ENCODE data around the gene HOXA11.

HOXA11 gene

DNA sequence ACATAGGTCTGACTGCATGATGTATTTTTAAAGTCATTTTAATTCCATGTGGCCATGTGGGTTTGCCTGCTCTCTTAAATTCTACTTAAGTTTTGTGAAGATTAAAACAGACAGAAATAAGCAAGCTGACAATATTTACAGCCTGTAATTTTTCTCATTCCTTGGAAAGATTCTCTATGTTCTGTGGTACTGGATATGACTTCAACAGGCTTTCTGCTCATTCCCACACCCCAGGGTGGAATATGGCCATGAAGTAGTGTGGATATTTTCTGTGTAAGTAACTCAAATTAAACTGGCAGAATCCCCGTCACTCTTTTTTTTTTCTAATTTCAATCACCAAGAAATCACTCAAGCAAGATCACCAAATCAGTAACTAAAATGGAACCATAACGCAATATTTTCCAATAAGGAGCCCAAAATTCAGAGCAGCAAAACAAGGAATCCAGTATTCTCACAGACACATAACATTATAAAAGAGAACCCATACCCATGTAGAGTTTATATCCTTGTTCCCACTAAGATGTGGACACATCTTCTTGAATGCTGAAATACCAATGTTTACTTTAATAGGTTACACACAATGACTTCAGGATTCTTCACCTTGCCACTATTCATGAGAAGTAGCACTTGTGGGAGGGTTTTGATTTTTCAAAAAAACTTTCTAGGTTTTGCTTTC, 47.3 kb downstream of the HOXA11 start:
- Mint-ChIP-seq H3K27ac (no peak overlapping the region), H3K36me3 (ENCODE audit: low read depth) (no peaks in the 10 kb centered on the region)

DNA sequence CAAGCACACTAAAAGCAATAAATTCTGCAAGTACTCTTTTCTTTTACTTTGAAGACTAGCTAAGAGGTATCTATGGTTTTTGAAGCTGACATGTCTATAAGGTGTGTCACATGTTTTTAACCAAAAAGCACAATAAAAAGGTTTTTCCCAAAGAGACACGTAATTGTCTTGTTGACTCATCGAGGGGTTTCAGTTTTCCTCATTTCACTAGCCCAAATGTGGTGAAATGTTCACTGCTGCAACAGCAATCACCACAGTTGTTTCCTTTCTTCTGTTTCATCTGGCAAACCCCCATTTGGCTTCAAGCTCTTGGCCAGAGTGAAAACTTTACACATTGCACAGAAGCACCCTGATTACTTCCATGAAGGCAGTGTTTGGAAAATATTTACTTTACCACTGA, 50.6 kb downstream of the HOXA11 start:
- intact Hi-C loops (cut with micrococcal nuclease): no loop called here
- H3K4me1 Mint-ChIP-seq (ENCODE audit: low read depth): peaks cover 28% of the 10 kb centered on the region
- H3K27me3 Mint-ChIP-seq: peaks cover 35% of the 10 kb centered on the region
- no peak overlapping the region for H3K4me3 Mint-ChIP-seq
- no peak overlapping the region for H3K27ac Mint-ChIP-seq
- H3K36me3 Mint-ChIP-seq (ENCODE audit: low read depth): no peaks in the 10 kb centered on the region
- no peaks in the 10 kb centered on the region for H3K9me3 Mint-ChIP-seq

More for the DNA sequence above, 47.3 kb downstream of the HOXA11 start:
- H3K9me3 Mint-ChIP-seq: no peaks in the 10 kb centered on the region
- intact Hi-C loops (cut with micrococcal nuclease): no loop called here
- H3K27me3 Mint-ChIP-seq: peaks cover 47% of the 10 kb centered on the region
- no peak overlapping the region for H3K4me3 Mint-ChIP-seq
- H3K4me1 Mint-ChIP-seq (ENCODE audit: low read depth): peaks cover 28% of the 10 kb centered on the region

DNA sequence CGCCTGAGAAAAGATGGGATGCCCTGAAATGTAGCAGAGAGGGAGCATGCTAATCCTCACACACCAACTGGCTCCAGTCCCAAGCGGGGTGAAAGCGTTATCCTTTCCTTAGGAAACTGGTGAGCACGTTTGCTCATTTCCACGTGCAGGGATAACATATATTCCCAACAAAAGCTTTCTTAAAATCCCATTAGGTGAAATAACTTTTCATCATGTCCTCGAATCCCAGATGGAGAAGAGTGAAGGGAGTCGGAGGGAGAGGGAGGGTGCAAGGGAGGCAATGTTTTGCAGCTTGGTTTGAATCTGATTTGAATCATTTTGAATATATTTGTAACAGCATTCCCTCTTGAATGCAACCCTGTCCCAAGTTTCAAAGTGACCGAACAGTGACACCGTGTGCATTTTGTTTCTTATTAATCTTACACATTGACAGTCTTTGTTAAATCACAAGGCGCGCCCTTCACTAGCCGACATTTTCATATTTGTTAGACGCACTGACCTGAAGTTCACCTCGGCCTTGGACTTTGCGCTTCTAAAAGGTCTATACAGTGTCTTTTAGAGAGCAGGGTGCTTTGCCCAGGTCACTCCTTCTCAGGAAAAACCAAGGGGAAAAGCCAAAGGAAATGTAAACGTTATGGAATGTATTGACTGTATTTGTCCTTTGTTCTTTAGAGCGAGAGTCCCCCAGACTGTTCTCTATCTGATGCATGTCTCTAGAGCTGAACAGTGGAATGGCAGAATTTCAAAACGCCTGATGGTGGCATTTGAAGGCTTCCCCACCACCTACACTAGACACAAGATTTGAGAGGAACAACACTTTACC, 51.4 kb downstream of the HOXA11 start:
- Mint-ChIP-seq H3K4me3 (no peak overlapping the region), H3K27me3 (peaks cover 43% of the 10 kb centered on the region), H3K27ac (no peak overlapping the region), H3K4me1 (ENCODE audit: low read depth) (peaks cover 28% of the 10 kb centered on the region), H3K36me3 (ENCODE audit: low read depth) (no peaks in the 10 kb centered on the region), H3K9me3 (no peaks in the 10 kb centered on the region)
- intact Hi-C loops (cut with micrococcal nuclease): no loop called here

DNA sequence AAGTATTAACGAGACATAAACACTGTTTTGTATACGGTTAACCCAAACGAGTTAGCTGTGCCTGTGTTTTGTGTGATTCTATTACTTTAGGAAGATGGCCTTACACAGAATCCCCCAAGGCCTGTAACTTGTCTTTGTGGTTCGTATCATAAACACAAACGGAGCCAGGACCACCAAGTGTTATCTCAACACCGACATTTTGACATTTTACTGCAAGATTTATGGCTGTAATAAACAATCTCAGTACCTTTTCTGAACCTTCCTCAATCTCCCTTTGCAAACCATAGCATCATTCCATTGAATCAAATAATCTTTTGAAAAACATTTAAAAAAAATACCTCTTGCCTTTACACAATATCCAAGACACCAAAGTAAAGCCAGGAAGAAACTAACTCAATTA, 52.1 kb downstream of the HOXA11 start:
- Mint-ChIP-seq H3K4me3 (no peak overlapping the region), H3K27me3 (peaks cover 45% of the 10 kb centered on the region), H3K4me1 (ENCODE audit: low read depth) (peaks cover 28% of the 10 kb centered on the region), H3K36me3 (ENCODE audit: low read depth) (no peaks in the 10 kb centered on the region), H3K27ac (no peak overlapping the region), H3K9me3 (no peaks in the 10 kb centered on the region)
- intact Hi-C loops (cut with micrococcal nuclease): no loop called here

DNA sequence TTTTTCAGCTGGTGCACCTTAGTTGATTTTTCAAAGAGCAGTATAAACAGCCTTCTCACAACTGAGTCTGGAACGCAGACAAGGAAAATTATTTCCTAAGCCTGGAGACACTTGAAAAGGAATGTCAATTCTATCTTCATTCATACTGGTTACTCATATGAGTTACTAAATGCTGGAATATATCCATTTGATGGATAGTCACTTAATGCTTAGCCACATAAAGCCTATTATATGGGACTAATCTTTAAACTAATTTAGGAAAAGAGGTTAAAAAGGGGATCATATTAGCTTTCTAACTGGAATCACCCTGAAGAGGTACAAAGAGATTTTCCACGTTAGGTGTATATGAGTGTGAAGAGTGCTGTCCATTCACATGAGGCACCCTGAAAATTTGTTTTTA, 52.8 kb downstream of the HOXA11 start:
- H3K27me3 Mint-ChIP-seq: peaks cover 45% of the 10 kb centered on the region
- H3K4me1 Mint-ChIP-seq (ENCODE audit: low read depth): peaks cover 26% of the 10 kb centered on the region
- H3K9me3 Mint-ChIP-seq: no peaks in the 10 kb centered on the region
- intact Hi-C loops (cut with micrococcal nuclease): no loop called here
- H3K27ac Mint-ChIP-seq: no peak overlapping the region
- no peaks in the 10 kb centered on the region for H3K36me3 Mint-ChIP-seq (ENCODE audit: low read depth)
- no peak overlapping the region for H3K4me3 Mint-ChIP-seq

DNA sequence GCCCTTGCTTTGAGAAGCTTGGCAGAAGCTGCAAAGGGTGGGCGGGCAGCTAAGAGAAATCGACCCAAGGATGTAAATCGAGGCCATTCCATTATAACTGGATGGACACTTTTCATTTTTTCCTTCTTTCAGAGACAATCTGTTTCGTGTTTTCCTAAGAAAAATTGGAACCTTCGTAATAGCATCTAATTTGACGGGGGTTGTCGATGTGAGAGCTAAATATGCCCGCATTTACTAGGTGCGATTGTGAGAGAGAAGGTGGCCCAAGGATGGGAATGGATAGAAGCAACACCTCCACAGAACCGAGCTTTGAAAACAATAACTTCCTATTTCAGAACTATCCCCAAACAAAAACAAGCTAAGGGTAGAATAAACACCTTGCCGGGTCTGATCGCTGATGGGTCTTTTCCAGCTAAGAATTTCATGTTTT, 53.6 kb downstream of the HOXA11 start:
- Mint-ChIP-seq H3K4me3 (peak overlapping the region; percentile 80), H3K4me1 (ENCODE audit: low read depth) (peaks cover 21% of the 10 kb centered on the region), H3K36me3 (ENCODE audit: low read depth) (no peaks in the 10 kb centered on the region), H3K27ac (peak overlapping the region; percentile 91), H3K9me3 (no peaks in the 10 kb centered on the region), H3K27me3 (peaks cover 42% of the 10 kb centered on the region)
- intact Hi-C loops (cut with micrococcal nuclease): no loop called here
